ENCODE measurements around the gene USO1. TPM values are rescaled to one million over a fixed set of nuclear protein-coding genes. Genes with fewer than 3 reads are reported as not detected.
A peak's percentile ranks its signal among the peaks of the same experiment; 100 is the strongest.

USO1 gene
- total and polyA plus RNA-seq, 9 of the 15 experiments (the other 6 are each of a cell fraction or from before 2014, with no cell fraction given): 19.3 to 97.8 (median 48.5) TPM

DNA sequence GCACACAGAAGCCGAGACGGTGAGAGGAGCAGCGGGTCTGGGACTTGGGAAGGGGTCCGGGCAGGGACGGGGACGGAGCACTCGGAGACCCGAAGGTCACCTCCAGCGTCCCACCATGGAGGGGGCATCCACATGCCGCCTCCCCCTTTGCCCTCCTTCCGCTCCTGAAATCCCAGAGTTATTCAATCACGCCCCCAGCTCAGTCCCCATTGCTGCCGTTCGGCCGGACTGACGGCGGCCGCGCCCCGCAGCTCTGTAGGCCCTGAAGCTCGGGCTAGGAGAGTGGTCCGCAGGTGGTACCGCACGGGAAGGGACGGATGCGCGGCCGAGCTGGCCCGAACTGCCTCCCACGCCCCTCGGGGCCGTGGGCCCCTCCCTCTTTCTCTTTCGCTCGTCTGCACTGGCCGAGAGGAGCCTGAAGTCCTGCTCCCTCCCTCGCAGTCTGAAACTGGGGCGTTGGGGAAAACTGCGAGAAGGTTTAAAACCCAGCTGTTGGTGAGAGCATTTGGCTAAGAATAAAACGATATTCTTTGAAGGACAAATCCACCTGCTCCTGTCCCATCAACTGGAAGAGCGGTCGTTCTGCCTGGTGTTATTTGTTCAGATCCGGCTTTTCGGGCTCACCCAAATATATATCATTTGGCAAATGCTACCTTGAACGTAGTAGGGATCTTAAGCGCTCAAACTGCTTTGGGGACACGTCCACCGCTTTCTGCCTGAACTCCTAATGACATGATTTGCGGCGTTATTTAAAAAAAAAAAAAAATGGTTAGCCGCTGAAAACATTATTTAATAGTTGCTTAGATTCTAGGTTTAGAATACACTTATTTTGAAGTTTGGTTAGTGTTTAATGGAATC is 719 bp downstream of the USO1 start (continued):
- TF ChIP-seq, protein P1, sequence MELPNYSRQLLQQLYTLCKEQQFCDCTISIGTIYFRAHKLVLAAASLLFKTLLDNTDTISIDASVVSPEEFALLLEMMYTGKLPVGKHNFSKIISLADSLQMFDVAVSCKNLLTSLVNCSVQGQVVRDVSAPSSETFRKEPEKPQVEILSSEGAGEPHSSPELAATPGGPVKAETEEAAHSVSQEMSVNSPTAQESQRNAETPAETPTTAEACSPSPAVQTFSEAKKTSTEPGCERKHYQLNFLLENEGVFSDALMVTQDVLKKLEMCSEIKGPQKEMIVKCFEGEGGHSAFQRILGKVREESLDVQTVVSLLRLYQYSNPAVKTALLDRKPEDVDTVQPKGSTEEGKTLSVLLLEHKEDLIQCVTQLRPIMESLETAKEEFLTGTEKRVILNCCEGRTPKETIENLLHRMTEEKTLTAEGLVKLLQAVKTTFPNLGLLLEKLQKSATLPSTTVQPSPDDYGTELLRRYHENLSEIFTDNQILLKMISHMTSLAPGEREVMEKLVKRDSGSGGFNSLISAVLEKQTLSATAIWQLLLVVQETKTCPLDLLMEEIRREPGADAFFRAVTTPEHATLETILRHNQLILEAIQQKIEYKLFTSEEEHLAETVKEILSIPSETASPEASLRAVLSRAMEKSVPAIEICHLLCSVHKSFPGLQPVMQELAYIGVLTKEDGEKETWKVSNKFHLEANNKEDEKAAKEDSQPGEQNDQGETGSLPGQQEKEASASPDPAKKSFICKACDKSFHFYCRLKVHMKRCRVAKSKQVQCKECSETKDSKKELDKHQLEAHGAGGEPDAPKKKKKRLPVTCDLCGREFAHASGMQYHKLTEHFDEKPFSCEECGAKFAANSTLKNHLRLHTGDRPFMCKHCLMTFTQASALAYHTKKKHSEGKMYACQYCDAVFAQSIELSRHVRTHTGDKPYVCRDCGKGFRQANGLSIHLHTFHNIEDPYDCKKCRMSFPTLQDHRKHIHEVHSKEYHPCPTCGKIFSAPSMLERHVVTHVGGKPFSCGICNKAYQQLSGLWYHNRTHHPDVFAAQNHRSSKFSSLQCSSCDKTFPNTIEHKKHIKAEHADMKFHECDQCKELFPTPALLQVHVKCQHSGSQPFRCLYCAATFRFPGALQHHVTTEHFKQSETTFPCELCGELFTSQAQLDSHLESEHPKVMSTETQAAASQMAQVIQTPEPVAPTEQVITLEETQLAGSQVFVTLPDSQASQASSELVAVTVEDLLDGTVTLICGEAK (IDR thresholded peaks at IDR 0.05): peak; percentile 20; the same call in 1 of the 2 replicates
- TF ChIP-seq, protein P1 (CRISPR knock-in tag; IDR thresholded peaks at IDR 0.05): no peak
- TF ChIP-seq GTF2E2 (tag; IDR thresholded peaks at IDR 0.05) (peak; percentile 26; the same call in 1 of the 2 replicates), GATAD2A (IDR thresholded peaks at IDR 0.05) (peak; percentile 51; the same call in 1 of the 2 replicates), CTBP1 (IDR thresholded peaks at IDR 0.05; ENCODE audit: borderline replicate concordance) (peak; percentile 70), NR3C1 (CRISPR knock-in tag; IDR thresholded peaks at IDR 0.05) (no peak), ARID4B (CRISPR knock-in tag; IDR thresholded peaks at IDR 0.05) (0 out of 2 replicates have a peak, but pooled peaks have one; percentile 14), MXI1 (IDR thresholded peaks at IDR 0.05; ENCODE audit: low read depth, low read length) (peak; percentile 25; the same call in 1 of the 2 replicates), TAF9B (IDR thresholded peaks at IDR 0.05; ENCODE audit: partially characterized antibody) (peak; percentile 56), ZFX (CRISPR knock-in tag; IDR thresholded peaks at IDR 0.05) (peak; percentile 96), MAZ (CRISPR knock-in tag; conservative IDR thresholded peaks at IDR 0.05 in 1 of 2, IDR thresholded peaks at IDR 0.05 in 1 of 2) (peak; percentile 50 to 73), RB1 (IDR thresholded peaks at IDR 0.05; ENCODE audit: low read depth) (peak; percentile 57), PML (IDR thresholded peaks at IDR 0.05; ENCODE audit: low read length) (0 out of 2 replicates have a peak, but pooled peaks have one; percentile 23), POLR2AphosphoS5 (IDR thresholded peaks at IDR 0.05; ENCODE audit: control insufficient read depth, insufficient read depth, low read depth, low read length) (peak; percentile 54; the same call in 1 of the 2 replicates)
